ENCODE measurements around the gene TRMT6.

Gene TRMT6

GRCh38 chr20:5950271-5951031 is at the start of gene TRMT6, which contains the start of gene MCM8:
TSS of gene TRMT6 (minus strand) at chr20:5950533. CDS start at chr20:5950405, 128 bp downstream.
TSS of gene MCM8 (plus strand) at chr20:5950652. CDS start at chr20:5952016, 1,364 bp downstream.
- peak; percentile 92 for DNase-seq

- DNase-seq: no peak
Measured at GRCh38 chr20:5999783-6000182, 49.5 kb upstream of the TRMT6 start.

- no peak for DNase-seq
Measured at GRCh38 chr20:5996765-5997164, 46.4 kb upstream of the TRMT6 start.

- no peak for DNase-seq
Measured at GRCh38 chr20:5991623-5992441, 41.5 kb upstream of the TRMT6 start.

GRCh38 chr20:5990946-5991345 is 40.6 kb upstream of the TRMT6 start:
- DNase-seq: no peak

- no peak for DNase-seq
Measured at GRCh38 chr20:5989539-5989938, 39.2 kb upstream of the TRMT6 start.

GRCh38 chr20:5987383-5987782 is 37.0 kb upstream of the TRMT6 start:
- DNase-seq: no peak

- no peak for DNase-seq
Measured at GRCh38 chr20:5980720-5981538, 30.6 kb upstream of the TRMT6 start.

- no peak for DNase-seq
Measured at GRCh38 chr20:5979801-5980200, 29.5 kb upstream of the TRMT6 start.

GRCh38 chr20:5977975-5978374 is 27.6 kb upstream of the TRMT6 start:
- no peak for DNase-seq

- DNase-seq: no peak
Measured at GRCh38 chr20:5977223-5977622, 26.9 kb upstream of the TRMT6 start.

GRCh38 chr20:5975778-5976177 is 25.4 kb upstream of the TRMT6 start:
- DNase-seq: no peak

- no peak for DNase-seq
Measured at GRCh38 chr20:5974531-5974930, 24.2 kb upstream of the TRMT6 start.

GRCh38 chr20:5973971-5974370 is 23.6 kb upstream of the TRMT6 start:
- DNase-seq: no peak

GRCh38 chr20:5973172-5973571 is 22.8 kb upstream of the TRMT6 start:
- no peak for DNase-seq

GRCh38 chr20:5971203-5971602 is 20.9 kb upstream of the TRMT6 start:
- no peak for DNase-seq

GRCh38 chr20:5970381-5970780 is 20.0 kb upstream of the TRMT6 start:
- no peak for DNase-seq

GRCh38 chr20:5969940-5970339 is 19.6 kb upstream of the TRMT6 start:
- no peak for DNase-seq

GRCh38 chr20:5969348-5969935 is 19.1 kb upstream of the TRMT6 start:
- DNase-seq: no peak

GRCh38 chr20:5968462-5968861 is 18.1 kb upstream of the TRMT6 start:
- DNase-seq: no peak

- no peak for DNase-seq
Measured at GRCh38 chr20:5967469-5967868, 17.1 kb upstream of the TRMT6 start.

- no peak for DNase-seq
Measured at GRCh38 chr20:5949943-5950270, 426 bp downstream of the TRMT6 start.

GRCh38 chr20:5947276-5947675 is 3.1 kb downstream of the TRMT6 start:
- DNase-seq: no peak

All from hippocampal formation (tissue), 2 donors.